IMR-90 (cell line): Measurements from ENCODE around the gene HAND2.

Experiments used
- CTCF ChIP-seq: conservative IDR thresholded peaks from 2 replicates; pipeline ENCODE4 v1.5.1; 2012; ENCODE audit warnings: mild to moderate bottlenecking, low read depth, low read length, improper control_type of control experiment
- ELK1 ChIP-seq: fragments of 150-350 bp; IDR thresholded peaks from 2 replicates; pipeline ENCODE4 v1.6.1; 2016; ENCODE audit warnings: low read depth, mild to moderate bottlenecking, low read length, moderate library complexity, borderline replicate concordance
- FOS ChIP-seq: fragments of 150-350 bp; IDR thresholded peaks from 2 replicates; pipeline ENCODE4 v1.6.1; 2016; ENCODE audit warnings: low read depth, low read length
- POLR2A ChIP-seq: IDR thresholded peaks from 2 replicates; pipeline ENCODE4 v1.6.1; 2012; ENCODE audit warnings: mild to moderate bottlenecking, low read depth, low read length
- RCOR1 ChIP-seq: IDR thresholded peaks from 2 replicates; pipeline ENCODE4 v1.6.1; 2012; ENCODE audit warnings: mild to moderate bottlenecking, low read length, improper control_type of control experiment; ENCODE audit not compliant: insufficient replicate concordance
- RFX5 ChIP-seq: IDR thresholded peaks from 2 replicates; pipeline ENCODE4 v1.8.0; 2012; ENCODE audit warnings: low read depth, mild to moderate bottlenecking, low read length, moderate library complexity

- TF ChIP-seq POLR2A (no peak), CTCF (no peak), ELK1 (no peak), FOS (no peak), RCOR1 (no peak), RFX5 (no peak)
Measured at GRCh38 chr4:173543266-173543665, 13.2 kb upstream of the HAND2 start.
